Ascending aorta (tissue), 2 donors: ENCODE measurements around the gene MVP. TPM values are rescaled to one million over a fixed set of nuclear protein-coding genes. Genes with fewer than 3 reads are reported as not detected.

Experiments
- DNase-seq, 2 donors: peaks; one replicate each; pipeline ENCODE4 v3.0.0-alpha.2; 2019; ENCODE audit warnings: low spot score in 2 of 2
- H3K27ac ChIP-seq, 2 donors: fragments of 200-600 bp; sonication (generic); one replicate each; pipeline ENCODE4 v1.5.1; 2016 to 2017; ENCODE audit warnings: mild to moderate bottlenecking in 1 of 2
- H3K27me3 ChIP-seq: fragments of 200-600 bp; sonication (generic); one replicate; pipeline ENCODE4 v1.5.1; 2017
- H3K36me3 ChIP-seq, 2 donors: fragments of 200-600 bp; sonication (generic); one replicate each; pipeline ENCODE4 v1.5.1; 2016
- H3K4me1 ChIP-seq, 2 donors: fragments of 200-600 bp; sonication (generic); one replicate each; pipeline ENCODE4 v1.5.1; 2016 to 2017; ENCODE audit warnings: mild to moderate bottlenecking in 1 of 2
- H3K4me3 ChIP-seq, 2 donors: fragments of 200-600 bp; sonication (generic); one replicate each; pipeline ENCODE4 v1.5.1; 2016 to 2017; ENCODE audit warnings: mild to moderate bottlenecking in 1 of 2
- H3K9me3 ChIP-seq, 2 donors: fragments of 200-600 bp; sonication (generic); one replicate each; pipeline ENCODE4 v1.5.1; 2016
- CTCF ChIP-seq, 3 experiments: fragments of 200-600 bp in 2 of 3; fragments of 450-650 bp in 1 of 3; sonication (generic) in 2 of 3; IDR thresholded peaks; one replicate each; pipeline ENCODE4 v1.5.1; 2016 to 2019; ENCODE audit warnings: antibody characterized with exemption in 3 of 3, mild to moderate bottlenecking in 1 of 3, moderate library complexity in 1 of 3
- intact Hi-C: fragments of 100-400 bp; cut with DNase I; formaldehyde crosslinking; loops from one replicate; pipeline ENCODE4 v1.15.1; 2023
- total RNA-seq: library from RNA; depleted of rRNA; stranded (reverse); fragments of >200 nt; gene quantifications from one replicate; pipeline ENCODE4 v1.1.0, GENCODE V29; 2016

The MVP gene
- total RNA-seq, 1 donor from 2014 or later, result 244 TPM

GRCh38 chr16:29837841-29838240, 17.6 kb downstream of the MVP start:
- no peak for TF ChIP-seq CTCF (IDR thresholded peaks at IDR 0.05)
- DNase-seq, result no peak
- intact Hi-C loops, result no loop called here
- Histone ChIP-seq H3K4me3 (no peak overlapping the region), H3K27me3 (no peaks in the 10 kb centered on the region), H3K4me1 (no peaks in the 10 kb centered on the region), H3K9me3 (no peaks in the 10 kb centered on the region), H3K36me3 (peaks cover 91% of the 10 kb centered on the region in 2 donors), H3K27ac (no peak overlapping the region)

GRCh38 chr16:29839822-29840221, 19.6 kb downstream of the MVP start:
- Histone ChIP-seq H3K27me3 (no peaks in the 10 kb centered on the region), H3K9me3 (no peaks in the 10 kb centered on the region), H3K27ac (no peak overlapping the region), H3K4me1 (no peaks in the 10 kb centered on the region), H3K36me3 (peaks cover 86 to 89% of the 10 kb centered on the region in 2 donors), H3K4me3 (no peak overlapping the region)
- intact Hi-C loops, result no loop called here
- TF ChIP-seq CTCF (IDR thresholded peaks at IDR 0.05), result no peak
- no peak for DNase-seq

GRCh38 chr16:29840240-29840639, 20.0 kb downstream of the MVP start:
- Histone ChIP-seq H3K36me3 (peaks cover 86 to 88% of the 10 kb centered on the region in 2 donors), H3K4me1 (no peaks in the 10 kb centered on the region), H3K27me3 (no peaks in the 10 kb centered on the region), H3K27ac (no peak overlapping the region), H3K4me3 (no peak overlapping the region), H3K9me3 (no peaks in the 10 kb centered on the region)
- TF ChIP-seq CTCF (IDR thresholded peaks at IDR 0.05), result no peak
- no peak for DNase-seq
- intact Hi-C loops, result no loop called here

GRCh38 chr16:29841631-29842030, 21.4 kb downstream of the MVP start:
- Histone ChIP-seq H3K36me3 (peaks cover 88 to 89% of the 10 kb centered on the region in 2 donors), H3K9me3 (no peaks in the 10 kb centered on the region), H3K4me3 (no peak overlapping the region), H3K27me3 (no peaks in the 10 kb centered on the region), H3K27ac (no peak overlapping the region), H3K4me1 (no peaks in the 10 kb centered on the region)
- no peak for DNase-seq
- TF ChIP-seq CTCF (IDR thresholded peaks at IDR 0.05), result no peak
- intact Hi-C loops, result no loop called here

GRCh38 chr16:29842732-29843346, 22.6 kb downstream of the MVP start:
- H3K27ac ChIP-seq, result no peak overlapping the region
- no peaks in the 10 kb centered on the region for H3K27me3 ChIP-seq
- DNase-seq, result no peak
- intact Hi-C loops, result no loop called here
- no peak for TF ChIP-seq CTCF (IDR thresholded peaks at IDR 0.05)
- no peak overlapping the region for H3K4me3 ChIP-seq
- H3K4me1 ChIP-seq, result no peaks in the 10 kb centered on the region
- H3K9me3 ChIP-seq, result no peaks in the 10 kb centered on the region
- H3K36me3 ChIP-seq, result peaks cover 88 to 90% of the 10 kb centered on the region in 2 donors

- Histone ChIP-seq H3K4me1 (no peaks in the 10 kb centered on the region), H3K27ac (no peak overlapping the region), H3K9me3 (no peaks in the 10 kb centered on the region), H3K27me3 (no peaks in the 10 kb centered on the region), H3K36me3 (peaks cover 79 to 89% of the 10 kb centered on the region in 2 donors), H3K4me3 (no peak overlapping the region)
- TF ChIP-seq CTCF (IDR thresholded peaks at IDR 0.05), result no peak
- intact Hi-C loops, result no loop called here
- no peak for DNase-seq
Measured at GRCh38 chr16:29843931-29844330, 23.7 kb downstream of the MVP start.
